Mucosa of gallbladder (tissue), 1 donor: ENCODE measurements around the gene FETUB. TPM values are rescaled to one million over a fixed set of nuclear protein-coding genes. Genes with fewer than 3 reads are reported as not detected.
"Not testable (repeated sequence)": the region's sequence is repeated elsewhere in the genome, so short reads cannot be mapped to it uniquely, and the experiment has no call there.

ENCODE experiments used
- DNase-seq: peaks from one replicate; pipeline ENCODE4 v3.0.0-alpha.2; 2020; ENCODE audit warnings: low spot score
- total RNA-seq: library from RNA; stranded (reverse); gene quantifications from one replicate; pipeline ENCODE4 v1.2.1, GENCODE V29; 2021
- donor health status: DM: no; HTN: no; CAD: no.

Gene FETUB
- total RNA-seq, 1 donor from 2014 or later = not detected

DNA sequence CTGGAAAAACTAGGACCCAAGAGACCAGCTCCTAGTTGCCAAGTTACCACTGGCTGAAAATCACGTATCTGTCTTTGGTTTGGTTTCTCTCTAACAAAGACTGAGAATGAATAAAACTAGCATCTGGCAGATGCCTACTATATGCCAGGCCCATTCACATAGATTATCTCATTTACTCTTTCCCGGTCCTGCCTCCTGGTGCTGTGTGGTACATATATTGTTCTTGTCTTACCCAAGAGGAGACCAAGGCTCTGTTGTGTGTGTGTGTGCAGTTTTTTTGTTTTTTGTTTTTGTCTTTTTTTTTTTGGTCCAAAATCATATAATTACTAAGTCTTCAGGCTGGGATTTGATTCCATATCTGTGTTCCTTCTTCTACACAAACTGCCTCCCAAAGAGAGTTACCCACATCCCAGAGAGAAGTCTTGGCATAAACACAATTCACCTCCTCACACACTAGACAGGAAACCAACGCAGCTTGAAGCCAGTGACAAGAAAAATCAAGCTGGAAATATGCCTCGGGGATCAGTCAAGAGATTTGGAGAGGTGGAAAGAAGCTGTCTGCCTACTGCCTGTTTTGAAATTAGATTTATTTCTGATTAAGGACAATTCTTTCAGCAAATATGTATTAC lies 26.4 kb upstream of the FETUB start:
- DNase-seq = no peak

DNA sequence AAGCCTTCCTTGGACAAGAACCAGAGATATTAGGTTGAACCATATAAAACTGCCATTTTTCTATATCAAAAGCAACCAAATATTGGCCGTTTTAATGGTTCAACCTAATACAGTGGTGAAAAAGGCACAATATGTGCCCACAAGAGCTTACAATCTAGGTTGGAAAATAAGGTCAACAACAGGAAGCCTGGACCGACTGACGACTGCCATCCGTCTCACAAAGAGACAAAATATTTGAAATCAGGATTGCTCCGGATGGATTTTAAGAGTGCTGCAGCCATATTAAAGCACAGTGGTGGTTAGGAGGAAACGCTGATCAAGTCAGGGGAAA lies 26.0 kb upstream of the FETUB start:
- no peak for DNase-seq

DNA sequence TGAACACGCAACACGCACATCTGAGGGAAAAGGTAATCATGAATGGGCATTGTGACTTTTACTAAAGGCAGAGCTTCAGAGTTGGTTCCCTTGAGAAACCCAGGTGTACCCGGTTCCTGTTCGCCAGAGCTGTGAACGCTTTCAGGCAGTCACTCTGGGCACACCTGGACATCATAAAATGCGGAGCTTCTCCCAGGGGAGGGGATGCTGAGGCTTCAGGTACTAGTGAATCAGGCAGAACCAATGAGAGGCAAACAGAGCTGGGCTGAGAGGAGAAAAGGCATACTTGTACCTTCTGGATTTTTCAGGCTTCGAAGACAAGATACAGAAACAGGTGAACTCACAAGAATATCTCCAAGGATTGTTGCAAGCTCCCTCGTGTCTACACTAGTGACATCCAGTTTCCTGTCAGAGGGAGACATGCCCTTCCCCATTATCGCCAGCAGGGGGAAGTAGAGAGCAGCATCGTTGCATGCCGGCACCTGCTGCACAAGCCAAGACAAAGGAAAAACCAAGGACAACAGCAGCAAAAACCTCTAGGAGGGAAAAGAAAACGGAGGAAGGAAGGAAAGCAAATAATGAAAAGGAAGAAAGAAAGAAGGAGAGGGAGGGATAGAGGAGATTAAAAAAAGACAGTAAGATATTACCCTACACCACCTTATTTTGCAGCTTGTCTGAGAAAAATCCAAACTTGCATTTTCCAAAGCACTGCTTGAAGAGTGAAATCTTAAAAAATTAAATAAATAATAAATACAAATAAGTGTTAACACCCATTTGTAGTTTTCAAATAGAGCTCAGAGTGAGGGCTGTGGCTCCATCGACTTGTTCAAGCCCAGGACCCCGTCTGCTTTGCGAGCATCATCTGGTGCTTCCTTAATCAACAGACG lies 25.4 kb upstream of the FETUB start:
- DNase-seq = peak; percentile 81

DNA sequence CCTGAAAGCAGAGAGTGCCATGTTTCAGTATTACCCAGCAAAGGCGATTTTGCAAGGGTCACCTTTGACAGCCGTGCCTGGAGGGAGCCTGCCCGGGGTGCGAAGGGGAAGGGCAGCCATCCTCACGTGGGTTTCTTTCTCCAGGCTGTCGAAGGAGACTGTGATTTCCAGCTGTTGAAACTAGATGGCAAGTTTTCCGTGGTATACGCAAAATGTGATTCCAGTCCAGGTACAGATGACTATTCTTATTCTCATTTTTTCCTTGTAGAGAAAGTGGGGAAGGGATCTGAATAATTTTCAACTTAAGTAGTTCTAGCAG lies 23.9 kb upstream of the FETUB start:
- DNase-seq = no peak

- DNase-seq = peak; percentile 82
Observed at GRCh38 chr3:186617036-186617946, 22.9 kb upstream of the FETUB start.

- no peak for DNase-seq
Observed at GRCh38 chr3:186618318-186618938, 21.8 kb upstream of the FETUB start.

DNA sequence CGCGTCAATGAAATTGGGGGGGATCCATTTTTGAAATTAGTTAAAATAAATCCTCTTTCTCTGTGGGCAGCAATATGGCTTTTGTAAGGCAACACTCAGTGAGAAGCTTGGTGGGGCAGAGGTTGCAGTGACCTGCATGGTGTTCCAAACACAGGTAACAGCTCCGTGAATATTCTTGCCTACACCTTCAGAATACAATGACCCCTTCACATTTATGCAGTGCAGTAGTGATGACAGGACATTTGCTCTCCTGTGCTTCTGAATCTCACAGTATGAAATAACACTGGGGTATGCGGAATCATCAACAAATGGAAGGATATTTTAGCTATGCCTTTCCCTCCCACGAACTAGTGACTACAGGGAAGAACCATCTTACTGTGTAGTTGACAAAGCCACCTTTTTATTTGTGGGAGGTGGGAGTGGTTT lies 20.4 kb upstream of the FETUB start:
- DNase-seq = no peak

DNA sequence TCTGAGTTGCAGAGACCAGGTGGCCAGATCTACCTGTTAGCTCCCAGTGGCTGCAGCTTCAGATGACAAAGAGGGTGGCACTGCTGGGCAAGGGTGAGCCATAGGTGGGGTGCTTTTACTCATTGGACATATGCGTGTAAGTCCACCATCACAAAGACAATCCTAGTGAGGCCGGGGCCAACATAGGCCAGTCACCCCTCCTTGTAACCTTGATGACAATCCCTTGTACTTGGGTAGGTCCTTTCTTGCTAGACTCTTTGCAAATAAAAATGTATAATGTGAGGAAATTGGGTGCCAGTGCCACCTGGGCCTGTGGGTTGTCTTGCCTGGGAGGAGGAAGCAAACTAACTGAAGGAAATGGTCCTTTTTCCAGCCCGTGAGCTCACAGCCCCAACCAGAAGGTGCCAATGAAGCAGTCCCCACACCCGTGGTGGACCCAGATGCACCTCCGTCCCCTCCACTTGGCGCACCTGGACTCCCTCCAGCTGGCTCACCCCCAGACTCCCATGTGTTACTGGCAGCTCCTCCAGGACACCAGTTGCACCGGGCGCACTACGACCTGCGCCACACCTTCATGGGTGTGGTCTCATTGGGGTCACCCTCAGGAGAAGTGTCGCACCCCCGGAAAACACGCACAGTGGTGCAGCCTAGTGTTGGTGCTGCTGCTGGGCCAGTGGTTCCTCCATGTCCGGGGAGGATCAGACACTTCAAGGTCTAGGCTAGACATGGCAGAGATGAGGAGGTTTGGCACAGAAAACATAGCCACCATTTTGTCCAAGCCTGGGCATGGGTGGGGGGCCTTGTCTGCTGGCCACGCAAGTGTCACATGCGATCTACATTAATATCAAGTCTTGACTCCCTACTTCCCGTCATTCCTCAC lies 19.7 kb upstream of the FETUB start:
- no peak for DNase-seq

- no peak for DNase-seq
Observed at GRCh38 chr3:186621894-186622650, 18.1 kb upstream of the FETUB start.

GRCh38 chr3:186622651-186623310 lies 17.4 kb upstream of the FETUB start:
- no peak for DNase-seq

DNA sequence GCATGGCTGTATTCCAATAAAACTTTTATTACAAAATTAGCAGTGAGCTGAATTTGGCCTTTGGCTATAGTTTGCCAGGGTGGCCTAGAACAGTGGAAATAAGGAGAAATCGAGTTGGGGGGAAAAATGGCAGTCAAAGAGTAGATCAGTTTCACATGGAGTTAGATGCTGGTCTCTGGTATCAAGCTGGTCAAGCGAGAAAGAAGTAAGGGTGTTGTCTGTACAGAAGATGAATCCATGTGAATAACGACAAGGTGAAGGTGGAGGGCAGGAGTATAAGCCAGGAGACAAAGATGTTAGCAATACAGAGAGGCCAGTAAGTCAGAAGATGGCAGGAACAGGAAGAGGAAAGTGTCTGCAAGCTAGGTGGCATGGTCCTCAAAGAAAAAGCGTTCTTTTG lies 15.6 kb upstream of the FETUB start:
- no peak for DNase-seq

- DNase-seq = no peak
Observed at GRCh38 chr3:186625600-186626042, 14.6 kb upstream of the FETUB start.

DNA sequence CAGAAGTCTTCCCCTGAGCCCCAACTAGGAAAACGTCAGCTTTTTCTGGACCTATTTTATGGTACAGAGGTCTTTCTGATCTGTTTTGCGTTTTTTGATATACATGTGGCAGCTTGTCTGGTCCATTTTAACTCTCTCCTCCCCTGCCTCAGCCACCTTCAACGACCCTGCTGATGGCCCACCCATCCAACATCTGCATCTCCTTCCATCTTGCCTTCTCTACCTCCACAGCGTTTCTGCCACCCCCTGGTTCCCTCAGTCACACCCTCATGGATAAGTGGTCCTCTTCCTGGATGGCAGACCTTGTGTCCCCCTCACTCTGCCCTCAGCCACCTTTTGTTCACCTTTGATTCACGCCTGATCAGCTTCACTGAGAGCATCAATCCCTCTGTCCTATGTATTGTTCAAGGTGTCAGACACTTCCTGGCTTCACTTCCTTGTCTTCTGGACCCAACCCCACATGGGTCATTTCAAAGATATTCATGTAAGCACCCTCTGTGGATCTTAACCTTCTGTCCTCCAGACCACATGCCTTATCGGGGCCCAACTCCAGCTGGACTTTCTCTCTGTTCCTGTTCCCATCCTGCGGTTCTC lies 13.8 kb upstream of the FETUB start:
- DNase-seq = no peak

DNA sequence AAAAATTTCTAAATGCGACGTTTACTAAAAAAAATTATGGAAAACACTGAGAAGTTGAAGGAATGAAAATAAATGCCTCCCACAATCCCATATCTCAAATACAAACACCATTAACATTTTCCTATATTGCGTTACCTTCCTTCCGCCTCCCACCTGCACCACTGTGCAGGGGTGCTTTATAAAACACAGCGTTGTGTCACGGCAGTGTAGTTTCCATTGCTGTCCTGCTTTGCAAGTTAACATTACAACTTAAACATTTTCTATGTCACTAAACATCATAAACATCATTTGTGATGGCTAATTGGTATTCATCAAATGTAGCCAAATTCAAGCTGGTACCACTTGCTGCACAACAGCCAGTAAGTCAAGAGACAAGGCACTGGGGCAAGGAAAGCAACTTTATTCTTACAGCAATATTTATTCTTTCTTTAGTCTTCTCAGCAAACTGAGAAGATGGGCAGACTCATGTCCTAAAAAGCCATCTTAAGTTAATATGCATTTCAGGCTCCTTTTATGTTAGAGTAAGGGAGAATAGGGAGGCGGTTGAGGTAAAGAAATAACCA lies 12.3 kb upstream of the FETUB start:
- no peak for DNase-seq

DNA sequence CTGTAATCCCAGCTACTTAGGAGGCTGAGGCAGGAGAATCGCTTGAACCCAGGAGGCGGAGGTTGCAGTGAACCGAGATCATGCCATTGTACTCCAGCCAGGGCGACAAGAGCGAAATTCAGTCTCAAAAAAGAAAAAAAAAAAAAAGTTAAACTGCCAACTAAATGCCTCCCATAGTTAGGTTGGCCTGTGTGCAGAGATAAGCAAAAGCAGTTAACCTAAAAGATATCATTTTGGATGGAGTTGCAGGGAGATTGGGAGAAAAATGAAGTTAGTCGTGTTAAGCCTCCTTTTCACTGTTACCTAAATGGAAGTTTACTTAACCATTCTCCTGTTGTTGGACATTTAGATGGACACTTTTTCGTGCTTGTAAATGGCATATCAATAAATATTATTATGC lies 11.4 kb upstream of the FETUB start:
- DNase-seq = no peak

- no peak for DNase-seq
Observed at GRCh38 chr3:186630950-186631641, 9.1 kb upstream of the FETUB start.

GRCh38 chr3:186633481-186633880 lies 6.7 kb upstream of the FETUB start:
- no peak for DNase-seq

- DNase-seq = not testable (repeated sequence)
Observed at GRCh38 chr3:186634207-186634606, 6.0 kb upstream of the FETUB start.
